Endothelial cell of umbilical vein (primary cell): Measurements from ENCODE around the gene ARHGEF28. TPM values are rescaled to one million over a fixed set of nuclear protein-coding genes. Genes with fewer than 3 reads are reported as not detected.

Experiments used
- BruUV-seq: library from RNA; stranded (reverse); fragments of 400-500 nt; replicated peaks from 2 replicates; lab custom pipeline; 2021; lab: Mats Ljungman, UMichigan
- CTCF ChIA-PET: fragments of 300-600, 350-600 bp; sonication (Branson Sonifier 250); formaldehyde crosslinking; loops from one replicate; lab custom pipeline; 2021; ENCODE audit warnings: antibody characterized with exemption, inconsistent platforms; lab: Charles Lee
- POLR2A ChIA-PET: fragments of 300-600, 350-600 bp; sonication (Branson Sonifier 250); formaldehyde crosslinking; loops from one replicate; lab custom pipeline; 2021; ENCODE audit warnings: antibody characterized with exemption, inconsistent platforms; lab: Charles Lee
- DNase-seq: peaks from one replicate; pipeline ENCODE4 v3.0.0-alpha.2; 2011; ENCODE audit warnings: low read depth, low spot score
- FAIRE-seq: peaks from 2 replicates; lab custom pipeline; 2011; peaks lifted over from hg19 to GRCh38; lab: Jason Lieb, UNC
- H2AFZ ChIP-seq: 2 replicates; pipeline ENCODE4 v1.6.0; 2012; ENCODE audit warnings: low read depth, low read length, control low read depth, inconsistent platforms
- H3K27ac ChIP-seq: 2 replicates; pipeline ENCODE4 v1.5.1; 2011; ENCODE audit warnings: low read depth, mild to moderate bottlenecking, control low read depth, low read length, moderate library complexity; ENCODE audit not compliant: insufficient read depth
- H3K27me3 ChIP-seq, 2 experiments: 2 replicates each; pipeline versions ENCODE4 v1.6.0 to v1.6.1; 2011; ENCODE audit warnings: low read length in 2 of 2, mixed read lengths in 1 of 2; ENCODE audit not compliant: control insufficient read depth in 2 of 2, insufficient read depth in 2 of 2
- H3K36me3 ChIP-seq, 2 experiments: 2 replicates in 1 of 2; 3 replicates in 1 of 2; pipeline ENCODE4 v1.5.1; 2011; ENCODE audit warnings: low read length in 2 of 2, mild to moderate bottlenecking in 1 of 2, moderate library complexity in 1 of 2; ENCODE audit not compliant: control insufficient read depth in 2 of 2, insufficient read depth in 2 of 2; ENCODE audit errors: extremely low read depth in 1 of 2
- H3K4me1 ChIP-seq: 3 replicates; pipeline ENCODE4 v1.5.1; 2011; ENCODE audit warnings: mild to moderate bottlenecking, low read length; ENCODE audit not compliant: control insufficient read depth, insufficient read depth; ENCODE audit errors: extremely low read depth
- H3K4me2 ChIP-seq: 2 replicates; pipeline ENCODE4 v1.6.1; 2011; ENCODE audit warnings: low read length, control low read depth, mixed read lengths; ENCODE audit not compliant: insufficient read depth
- H3K4me3 ChIP-seq, 3 experiments: fragments of 200-600 bp in 1 of 3; sonication (generic), shearing (Covaris generic) in 1 of 3; replicated peaks in 1 of 3; 2 replicates each; pipeline ENCODE4 v1.5.1; 2011 to 2016; ENCODE audit warnings: control low read depth in 3 of 3, low read length in 3 of 3, mild to moderate bottlenecking in 2 of 3, inconsistent platforms in 1 of 3, low read depth in 1 of 3, moderate library complexity in 1 of 3; ENCODE audit not compliant: insufficient read depth in 1 of 3
- H3K79me2 ChIP-seq: 2 replicates; pipeline ENCODE4 v1.6.0; 2012; ENCODE audit warnings: low read length, inconsistent platforms; ENCODE audit not compliant: control insufficient read depth, insufficient read depth
- H3K9ac ChIP-seq: replicated peaks from 2 replicates; pipeline ENCODE3; 2011; ENCODE audit warnings: low read length, control low read depth; ENCODE audit not compliant: insufficient read depth; ENCODE audit errors: extremely low read depth
- H3K9me1 ChIP-seq: replicated peaks from 3 replicates; pipeline ENCODE4 v1.6.0; 2011; ENCODE audit warnings: mild to moderate bottlenecking, low read length; ENCODE audit not compliant: control insufficient read depth, insufficient read depth; ENCODE audit errors: extremely low read depth
- H3K9me3 ChIP-seq: replicated peaks from 2 replicates; pipeline ENCODE4 v1.5.1; 2012; ENCODE audit warnings: low read length, inconsistent platforms; ENCODE audit not compliant: control insufficient read depth, insufficient read depth
- H4K20me1 ChIP-seq: replicated peaks from 2 replicates; pipeline ENCODE3; 2011; ENCODE audit warnings: mild to moderate bottlenecking, low read length; ENCODE audit not compliant: control insufficient read depth, insufficient read depth; ENCODE audit errors: extremely low read depth
- EZH2 ChIP-seq: IDR thresholded peaks from 2 replicates; pipeline ENCODE4 v1.6.1; 2012; ENCODE audit warnings: borderline replicate concordance, low read depth, mild to moderate bottlenecking, moderate library complexity, low read length, inconsistent platforms; ENCODE audit not compliant: severe bottlenecking
- FOS ChIP-seq: IDR thresholded peaks from 2 replicates; pipeline ENCODE4 v1.6.1; 2011; ENCODE audit warnings: mild to moderate bottlenecking, low read length, moderate library complexity, borderline replicate concordance; ENCODE audit not compliant: insufficient read depth
- GATA2 ChIP-seq: IDR thresholded peaks from 2 replicates; pipeline ENCODE4 v1.7.0; 2011; ENCODE audit warnings: low read depth, mild to moderate bottlenecking, moderate library complexity, mixed read lengths, low read length; ENCODE audit not compliant: insufficient read length, insufficient read depth
- JUN ChIP-seq: IDR thresholded peaks from 2 replicates; pipeline ENCODE4 v1.6.1; 2011; ENCODE audit warnings: borderline replicate concordance, low read depth; ENCODE audit not compliant: insufficient read length, insufficient read depth
- MAX ChIP-seq: IDR thresholded peaks from 2 replicates; pipeline ENCODE4 v1.6.1; 2011; ENCODE audit not compliant: insufficient read depth, insufficient read length
- MYC ChIP-seq: IDR thresholded peaks from one replicate; pipeline ENCODE4 v1.6.1; 2011; ENCODE audit warnings: mild to moderate bottlenecking, low read depth, low read length
- POLR2A ChIP-seq: IDR thresholded peaks from 2 replicates; pipeline ENCODE4 v1.6.1; 2012; ENCODE audit warnings: low read depth, mild to moderate bottlenecking, control low read depth, low read length
- POLR2AphosphoS5 ChIP-seq: IDR thresholded peaks from 2 replicates; pipeline ENCODE4 v1.6.1; 2012; ENCODE audit warnings: low read depth, mild to moderate bottlenecking, control low read depth, low read length, moderate library complexity; ENCODE audit not compliant: insufficient read depth
- dilution Hi-C: fragments of 300-500 bp; cut with MboI; formaldehyde crosslinking; loops from one replicate; pipeline ENCODE4 v1.15.0; 2019; ENCODE audit warnings: low sequenced_read_pairs; ENCODE audit not compliant: extremely low pct_ligation_motif_present
- intact Hi-C: fragments of 100-400 bp; cut with micrococcal nuclease; formaldehyde crosslinking; loops from one replicate; pipeline ENCODE4 v1.10.0; 2022
- polyA plus RNA-seq, 4 experiments: library from polyadenylated mRNA; depleted of rRNA in 3 of 4; stranded (reverse) in 3 of 4; unstranded in 1 of 4; fragments of >200 nt; gene quantifications; 2 replicates each; pipeline versions ENCODE4 v1.2.1 to v1.2.3, GENCODE V29; 2011 to 2012; ENCODE audit warnings: missing spikeins in 1 of 4
- total RNA-seq: library from RNA; stranded (reverse); gene quantifications from 2 replicates; pipeline ENCODE4 v1.2.3, GENCODE V29; 2021
- TF ChIP-seq, protein P1 (sequence below), 2 donors: IDR thresholded peaks; 1 replicate in 1 of 2; 2 replicates in 1 of 2; pipeline ENCODE4 v1.5.1; 2011; ENCODE audit warnings: low read length in 2 of 2, mild to moderate bottlenecking in 2 of 2, moderate library complexity in 2 of 2, control low read depth in 1 of 2, inconsistent platforms in 1 of 2, low read depth in 1 of 2; ENCODE audit not compliant: insufficient read depth in 1 of 2; ENCODE audit errors: extremely low read depth in 1 of 2

Gene ARHGEF28
- total and polyA plus RNA-seq, 2 donors (not counting 3 experiments of a cell fraction or from before 2014, with no cell fraction given): 29.5 to 108 TPM

DNA sequence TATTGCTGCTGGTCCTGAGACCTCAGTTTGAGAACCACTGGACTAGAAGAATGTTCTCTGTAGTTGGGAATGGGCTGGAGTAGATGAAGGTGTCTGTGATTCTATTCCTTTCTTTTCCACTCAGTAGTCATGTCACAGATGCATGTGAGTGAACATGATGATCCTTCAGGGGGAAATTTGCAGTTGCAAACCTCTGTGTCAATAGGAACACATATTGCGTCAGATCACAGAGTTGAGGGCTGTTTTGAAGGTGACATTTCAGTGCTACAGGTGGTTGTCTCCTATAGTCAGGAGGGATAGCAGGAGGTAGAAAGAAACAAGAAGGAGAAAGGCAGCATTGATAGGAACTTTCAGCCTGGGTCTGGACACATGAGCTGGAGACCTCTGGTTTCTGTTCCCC, 239.3 kb downstream of the ARHGEF28 start:
- no peaks in the 10 kb centered on the region for H3K27me3 ChIP-seq
- no peak overlapping the region for H3K9ac ChIP-seq
- no peak overlapping the region for H3K27ac ChIP-seq
- BruUV-seq: no TSS peak
- peaks cover 22 to 28% of the 10 kb centered on the region in 2 experiments for H3K36me3 ChIP-seq
- no peaks in the 10 kb centered on the region for H3K9me3 ChIP-seq
- no peak for DNase-seq
- no peak overlapping the region for H3K4me2 ChIP-seq
- no peak for FAIRE-seq
- H2AFZ ChIP-seq: no peak overlapping the region
- no peak for TF ChIP-seq GATA2
- TF ChIP-seq MYC: no peak
- no peak for TF ChIP-seq FOS
- TF ChIP-seq EZH2: no peak
- ChIA-PET POLR2A (no interaction called here), CTCF (no interaction called here)
- no peaks in the 10 kb centered on the region for H3K4me1 ChIP-seq
- intact Hi-C loops (no loop called here), dilution Hi-C loops (no loop called here)
- no peaks in the 10 kb centered on the region for H4K20me1 ChIP-seq
- H3K9me1 ChIP-seq: no peaks in the 10 kb centered on the region
- H3K79me2 ChIP-seq: peaks cover 2% of the 10 kb centered on the region
- no peak overlapping the region for H3K4me3 ChIP-seq

DNA sequence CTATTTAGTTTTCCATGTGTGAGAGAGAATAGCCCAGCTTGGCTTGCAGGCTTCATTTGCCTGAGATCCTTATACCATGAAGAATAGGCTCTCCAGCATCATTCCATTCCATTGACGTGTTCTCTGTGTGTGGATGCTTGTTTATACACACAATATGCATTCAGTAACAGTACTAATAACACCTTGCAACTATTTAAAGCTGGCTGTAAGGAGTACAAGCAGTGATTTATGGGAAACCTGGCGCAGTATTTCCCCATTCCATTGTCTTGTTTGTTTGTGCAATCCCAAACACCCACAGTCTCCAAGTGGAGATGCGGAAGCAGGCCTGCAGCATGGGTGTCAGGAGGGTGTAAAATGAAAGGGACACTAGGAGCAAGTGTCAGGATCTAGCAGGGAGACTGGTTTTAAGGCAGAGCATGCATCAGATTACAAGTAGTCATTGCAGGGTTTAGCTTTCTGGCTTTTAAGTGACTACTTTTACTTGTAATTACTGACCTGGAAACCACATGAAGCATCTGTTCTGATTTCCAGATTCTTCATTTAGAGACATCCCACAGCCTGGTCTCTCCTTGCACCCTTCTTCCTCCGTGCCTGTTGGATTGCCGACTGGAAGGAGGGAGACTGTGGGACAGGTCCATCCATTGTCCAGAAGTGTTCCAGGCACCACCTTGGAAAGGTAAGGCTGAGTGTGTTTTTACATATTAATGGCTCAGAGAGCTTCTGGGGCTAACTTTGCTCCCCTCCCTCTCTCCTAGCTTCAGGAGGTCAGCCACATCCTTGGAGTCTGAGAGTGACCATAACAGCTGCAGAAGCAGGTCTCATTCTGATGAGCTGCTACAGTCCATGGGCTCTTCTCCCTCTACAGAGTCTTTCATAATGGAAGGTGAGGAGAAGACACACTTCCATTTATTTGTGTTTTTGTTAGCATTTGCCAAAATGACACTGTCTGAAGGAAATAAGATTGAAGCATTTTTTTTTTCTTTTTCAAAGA, 241.6 kb downstream of the ARHGEF28 start:
- Histone ChIP-seq H4K20me1 (no peaks in the 10 kb centered on the region), H3K9me1 (no peaks in the 10 kb centered on the region), H3K27ac (no peak overlapping the region), H3K9ac (no peak overlapping the region), H3K4me1 (no peaks in the 10 kb centered on the region), H3K9me3 (no peaks in the 10 kb centered on the region), H3K4me3 (no peak overlapping the region), H3K36me3 (peaks cover 26 to 30% of the 10 kb centered on the region in 2 experiments), H2AFZ (no peak overlapping the region), H3K79me2 (peaks cover 2% of the 10 kb centered on the region), H3K4me2 (no peak overlapping the region), H3K27me3 (no peaks in the 10 kb centered on the region)
- ChIA-PET CTCF (no interaction called here), POLR2A (no interaction called here)
- intact Hi-C loops (no loop called here), dilution Hi-C loops (no loop called here)
- no peak for DNase-seq
- FAIRE-seq: no peak
- no TSS peak for BruUV-seq
- TF ChIP-seq, protein P1, sequence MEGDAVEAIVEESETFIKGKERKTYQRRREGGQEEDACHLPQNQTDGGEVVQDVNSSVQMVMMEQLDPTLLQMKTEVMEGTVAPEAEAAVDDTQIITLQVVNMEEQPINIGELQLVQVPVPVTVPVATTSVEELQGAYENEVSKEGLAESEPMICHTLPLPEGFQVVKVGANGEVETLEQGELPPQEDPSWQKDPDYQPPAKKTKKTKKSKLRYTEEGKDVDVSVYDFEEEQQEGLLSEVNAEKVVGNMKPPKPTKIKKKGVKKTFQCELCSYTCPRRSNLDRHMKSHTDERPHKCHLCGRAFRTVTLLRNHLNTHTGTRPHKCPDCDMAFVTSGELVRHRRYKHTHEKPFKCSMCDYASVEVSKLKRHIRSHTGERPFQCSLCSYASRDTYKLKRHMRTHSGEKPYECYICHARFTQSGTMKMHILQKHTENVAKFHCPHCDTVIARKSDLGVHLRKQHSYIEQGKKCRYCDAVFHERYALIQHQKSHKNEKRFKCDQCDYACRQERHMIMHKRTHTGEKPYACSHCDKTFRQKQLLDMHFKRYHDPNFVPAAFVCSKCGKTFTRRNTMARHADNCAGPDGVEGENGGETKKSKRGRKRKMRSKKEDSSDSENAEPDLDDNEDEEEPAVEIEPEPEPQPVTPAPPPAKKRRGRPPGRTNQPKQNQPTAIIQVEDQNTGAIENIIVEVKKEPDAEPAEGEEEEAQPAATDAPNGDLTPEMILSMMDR (IDR thresholded peaks at IDR 0.05; ENCODE audit: extremely low read depth in 1 of 2, insufficient read depth in 1 of 2, low read depth in 1 of 2, low read length in 2 of 2): no peak
- TF ChIP-seq POLR2AphosphoS5: no peak
- TF ChIP-seq MYC: no peak
- TF ChIP-seq FOS: no peak
- TF ChIP-seq EZH2: no peak
- no peak for TF ChIP-seq GATA2
- no peak for TF ChIP-seq POLR2A
- TF ChIP-seq MAX: no peak
- TF ChIP-seq JUN: no peak
